GM19455 (cell line): Measurements from ENCODE around the gene RTP1.
"Not testable (repeated sequence)": the region's sequence is repeated elsewhere in the genome, so short reads cannot be mapped to it uniquely, and the experiment has no call there.

Source experiments
- ATAC-seq: cut with Tn5 transposase; IDR thresholded peaks from one replicate; pipeline ENCODE4 v1.9.1; 2021; ENCODE audit not compliant: unreplicated experiment

RTP1 gene

GRCh38 chr3:187196573-187197334 is 532 bp upstream of the RTP1 start:
- no peak for ATAC-seq

- ATAC-seq = no peak
Measured at GRCh38 chr3:187198490-187198889, 1.2 kb downstream of the RTP1 start.

- ATAC-seq = not testable (repeated sequence)
Measured at GRCh38 chr3:187199463-187200050, 2.3 kb downstream of the RTP1 start.

GRCh38 chr3:187205683-187206082 is 8.4 kb downstream of the RTP1 start:
- no peak for ATAC-seq

- no peak for ATAC-seq
Measured at GRCh38 chr3:187207062-187207461, 9.8 kb downstream of the RTP1 start.

GRCh38 chr3:187207624-187208023 is 10.3 kb downstream of the RTP1 start:
- ATAC-seq = no peak

- no peak for ATAC-seq
Measured at GRCh38 chr3:187208159-187208558, 10.9 kb downstream of the RTP1 start.

- no peak for ATAC-seq
Measured at GRCh38 chr3:187209491-187209890, 12.2 kb downstream of the RTP1 start.

GRCh38 chr3:187210091-187210490 is 12.8 kb downstream of the RTP1 start:
- ATAC-seq = no peak

- no peak for ATAC-seq
Measured at GRCh38 chr3:187210545-187211327, 13.4 kb downstream of the RTP1 start.

- no peak for ATAC-seq
Measured at GRCh38 chr3:187211532-187212195, 14.4 kb downstream of the RTP1 start.

GRCh38 chr3:187212196-187212545 is 14.9 kb downstream of the RTP1 start:
- ATAC-seq = no peak

- ATAC-seq = no peak
Measured at GRCh38 chr3:187212705-187213104, 15.4 kb downstream of the RTP1 start.

GRCh38 chr3:187213616-187214015 is 16.3 kb downstream of the RTP1 start:
- no peak for ATAC-seq

GRCh38 chr3:187215460-187215859 is 18.2 kb downstream of the RTP1 start:
- ATAC-seq = no peak

- no peak for ATAC-seq
Measured at GRCh38 chr3:187222801-187223200, 25.5 kb downstream of the RTP1 start.

GRCh38 chr3:187223799-187224198 is 26.5 kb downstream of the RTP1 start:
- no peak for ATAC-seq

- no peak for ATAC-seq
Measured at GRCh38 chr3:187227658-187228258, 30.5 kb downstream of the RTP1 start.

- no peak for ATAC-seq
Measured at GRCh38 chr3:187228740-187229139, 31.5 kb downstream of the RTP1 start.

- ATAC-seq = no peak
Measured at GRCh38 chr3:187230011-187230410, 32.7 kb downstream of the RTP1 start.

GRCh38 chr3:187236962-187237361 is 39.7 kb downstream of the RTP1 start:
- no peak for ATAC-seq
